ENCODE measurements around the gene SLC25A33.
"Not testable (repeated sequence)": the region's sequence is repeated elsewhere in the genome, so short reads cannot be mapped to it uniquely, and the experiment has no call there.

The SLC25A33 gene

DNA sequence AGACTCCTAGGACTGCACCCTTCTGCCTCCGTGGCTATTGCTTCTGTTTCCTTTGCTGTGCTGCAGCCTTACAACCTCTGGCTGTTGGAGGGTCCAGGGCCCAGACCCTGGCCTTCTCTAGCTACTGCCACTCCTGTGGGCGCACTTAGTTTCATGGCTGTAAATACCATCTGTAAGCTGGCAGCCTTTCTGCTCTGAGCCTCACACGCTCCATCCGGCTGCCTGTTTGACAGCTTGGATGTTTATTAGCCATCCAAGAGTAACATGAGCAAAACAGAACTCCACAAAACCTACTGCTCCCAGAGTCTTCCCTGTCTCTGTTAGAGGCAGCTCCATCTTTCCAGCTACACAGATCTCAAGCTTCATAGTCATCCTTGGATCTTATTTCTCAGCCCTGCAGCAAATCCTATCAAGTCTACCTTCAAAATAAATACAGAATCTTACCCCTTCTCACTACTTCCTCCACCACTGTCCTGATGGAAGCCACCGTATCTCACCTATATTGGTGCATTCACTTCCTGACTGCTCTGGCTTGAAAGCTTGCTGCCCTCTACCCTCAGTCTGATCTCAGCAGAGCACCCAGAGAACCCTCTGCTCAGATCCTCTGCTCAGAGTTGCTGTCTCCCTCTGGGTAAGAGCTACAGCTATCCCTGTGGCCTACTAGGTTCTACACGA, 19.1 kb downstream of the SLC25A33 start:
- H3K4me3 ChIP-seq (ENCODE audit: low read depth, low read length), result no peak overlapping the region
- no peaks in the 10 kb centered on the region for H3K27me3 ChIP-seq (ENCODE audit: insufficient read depth, low read depth, severe bottlenecking)
- no peak overlapping the region for H3K27ac ChIP-seq
- no peak for DNase-seq
- TF ChIP-seq, protein P1, sequence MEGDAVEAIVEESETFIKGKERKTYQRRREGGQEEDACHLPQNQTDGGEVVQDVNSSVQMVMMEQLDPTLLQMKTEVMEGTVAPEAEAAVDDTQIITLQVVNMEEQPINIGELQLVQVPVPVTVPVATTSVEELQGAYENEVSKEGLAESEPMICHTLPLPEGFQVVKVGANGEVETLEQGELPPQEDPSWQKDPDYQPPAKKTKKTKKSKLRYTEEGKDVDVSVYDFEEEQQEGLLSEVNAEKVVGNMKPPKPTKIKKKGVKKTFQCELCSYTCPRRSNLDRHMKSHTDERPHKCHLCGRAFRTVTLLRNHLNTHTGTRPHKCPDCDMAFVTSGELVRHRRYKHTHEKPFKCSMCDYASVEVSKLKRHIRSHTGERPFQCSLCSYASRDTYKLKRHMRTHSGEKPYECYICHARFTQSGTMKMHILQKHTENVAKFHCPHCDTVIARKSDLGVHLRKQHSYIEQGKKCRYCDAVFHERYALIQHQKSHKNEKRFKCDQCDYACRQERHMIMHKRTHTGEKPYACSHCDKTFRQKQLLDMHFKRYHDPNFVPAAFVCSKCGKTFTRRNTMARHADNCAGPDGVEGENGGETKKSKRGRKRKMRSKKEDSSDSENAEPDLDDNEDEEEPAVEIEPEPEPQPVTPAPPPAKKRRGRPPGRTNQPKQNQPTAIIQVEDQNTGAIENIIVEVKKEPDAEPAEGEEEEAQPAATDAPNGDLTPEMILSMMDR (IDR thresholded peaks at IDR 0.05; ENCODE audit: low read depth, low read length), result no peak
- H3K36me3 ChIP-seq, result peaks cover 35% of the 10 kb centered on the region
- no peaks in the 10 kb centered on the region for H3K9me3 ChIP-seq (ENCODE audit: severe bottlenecking)

DNA sequence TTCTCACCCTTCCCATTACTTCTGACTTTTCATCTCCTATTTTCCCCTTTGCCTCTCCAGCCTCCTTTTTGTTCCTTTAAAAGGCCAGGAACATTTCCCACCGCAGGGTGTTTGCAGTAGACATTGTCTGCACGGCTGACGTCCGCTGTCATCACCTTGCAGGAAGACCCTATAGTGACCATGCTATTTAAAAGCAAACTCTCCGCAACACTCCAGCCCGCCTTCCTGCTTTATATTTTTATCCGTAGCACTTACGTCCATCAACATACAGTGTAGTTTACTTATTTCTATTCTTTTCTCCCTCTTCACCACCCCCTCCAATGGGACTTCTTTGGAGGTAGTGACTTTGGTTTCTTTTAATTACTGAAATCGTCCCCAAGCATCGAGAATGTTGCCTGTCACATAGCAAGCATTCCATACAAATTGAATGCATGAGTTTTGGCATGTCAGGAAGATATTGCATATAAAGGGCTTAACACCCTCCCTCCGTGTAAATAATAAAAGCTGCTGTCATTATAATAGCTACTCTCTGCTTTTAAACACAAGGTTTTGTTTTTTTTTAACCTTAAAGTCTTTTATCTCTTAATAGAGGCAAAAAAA, 19.8 kb downstream of the SLC25A33 start:
- TF ChIP-seq, protein P1 (IDR thresholded peaks at IDR 0.05; ENCODE audit: low read depth, low read length), result no peak
- Histone ChIP-seq H3K36me3 (peaks cover 36% of the 10 kb centered on the region), H3K4me3 (ENCODE audit: low read depth, low read length) (no peak overlapping the region), H3K9me3 (ENCODE audit: severe bottlenecking) (no peaks in the 10 kb centered on the region), H3K27ac (no peak overlapping the region), H3K27me3 (ENCODE audit: insufficient read depth, low read depth, severe bottlenecking) (no peaks in the 10 kb centered on the region)
- DNase-seq, result no peak

DNA sequence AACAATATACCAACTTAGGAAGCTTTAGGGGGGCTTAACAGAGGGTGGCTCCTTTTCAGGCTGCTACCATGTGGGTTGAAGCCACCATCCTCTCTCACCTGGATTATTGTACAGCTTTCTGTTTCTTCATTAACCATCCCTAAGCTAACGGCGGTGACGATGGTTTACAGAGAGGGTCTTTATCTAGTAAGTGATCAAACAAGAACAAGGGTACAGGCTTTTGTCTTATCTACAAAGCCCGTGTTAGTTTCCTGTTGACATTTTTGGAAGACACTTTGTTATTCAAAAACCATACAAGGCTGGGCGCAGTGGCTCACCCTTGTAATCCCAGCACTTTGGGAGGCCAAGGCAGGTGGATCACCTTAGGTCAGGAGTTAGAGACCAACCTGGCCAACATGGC, 20.4 kb downstream of the SLC25A33 start:
- TF ChIP-seq, protein P1 (IDR thresholded peaks at IDR 0.05; ENCODE audit: low read depth, low read length), result no peak
- Histone ChIP-seq H3K36me3 (peaks cover 36% of the 10 kb centered on the region), H3K27me3 (ENCODE audit: insufficient read depth, low read depth, severe bottlenecking) (no peaks in the 10 kb centered on the region), H3K9me3 (ENCODE audit: severe bottlenecking) (no peaks in the 10 kb centered on the region), H3K4me3 (ENCODE audit: low read depth, low read length) (no peak overlapping the region), H3K27ac (no peak overlapping the region)
- no peak for DNase-seq

DNA sequence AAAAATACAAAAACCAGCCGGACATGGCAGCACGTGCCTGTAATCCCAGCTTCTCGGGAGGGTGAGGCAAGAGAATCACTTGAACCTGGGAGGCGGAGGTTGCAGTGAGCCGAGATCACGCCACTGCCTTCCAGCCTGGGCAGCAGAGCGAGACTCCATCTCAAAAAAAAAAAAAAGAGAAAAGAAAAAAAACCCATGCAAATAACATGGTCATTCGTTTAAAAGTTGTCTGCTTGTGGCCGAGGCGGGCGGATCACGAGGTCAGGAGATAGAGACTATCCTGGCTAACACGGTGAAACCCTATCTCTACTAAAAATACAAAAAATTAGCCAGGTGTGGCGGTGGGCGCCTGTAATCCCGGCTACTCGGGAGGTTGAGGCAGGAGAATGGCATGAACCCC, 20.8 kb downstream of the SLC25A33 start:
- H3K36me3 ChIP-seq, result peaks cover 36% of the 10 kb centered on the region

DNA sequence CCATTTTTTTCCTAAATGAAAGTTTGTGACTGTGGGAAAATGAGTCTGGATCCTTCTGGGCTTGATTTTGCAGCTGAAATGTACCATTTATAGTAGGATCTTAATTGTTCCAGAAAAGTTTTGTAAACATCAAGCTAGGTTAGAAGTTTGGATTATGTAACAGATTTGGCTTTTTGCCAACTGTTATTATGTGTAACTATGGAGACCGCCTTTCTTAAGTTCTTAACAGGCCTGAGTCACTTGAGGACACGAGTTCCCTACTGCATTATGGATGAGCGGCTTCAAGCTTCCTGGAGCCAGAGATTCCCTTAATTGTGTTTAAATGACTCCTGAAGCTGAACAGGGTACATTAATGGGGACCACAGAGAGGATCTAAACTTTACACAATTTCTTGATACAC, 22.2 kb downstream of the SLC25A33 start:
- TF ChIP-seq, protein P1 (IDR thresholded peaks at IDR 0.05; ENCODE audit: low read depth, low read length), result no peak
- Histone ChIP-seq H3K27ac (peak overlapping the region; percentile 32), H3K9me3 (ENCODE audit: severe bottlenecking) (no peaks in the 10 kb centered on the region), H3K27me3 (ENCODE audit: insufficient read depth, low read depth, severe bottlenecking) (no peaks in the 10 kb centered on the region), H3K36me3 (peaks cover 26% of the 10 kb centered on the region), H3K4me3 (ENCODE audit: low read depth, low read length) (no peak overlapping the region)
- DNase-seq, result peak; percentile 51

More for the DNA sequence above, 20.8 kb downstream of the SLC25A33 start:
- DNase-seq; H3K27ac ChIP-seq; H3K9me3 ChIP-seq (ENCODE audit: severe bottlenecking); H3K4me3 ChIP-seq (ENCODE audit: low read depth, low read length); H3K27me3 ChIP-seq (ENCODE audit: insufficient read depth, low read depth, severe bottlenecking): not testable (repeated sequence)

DNA sequence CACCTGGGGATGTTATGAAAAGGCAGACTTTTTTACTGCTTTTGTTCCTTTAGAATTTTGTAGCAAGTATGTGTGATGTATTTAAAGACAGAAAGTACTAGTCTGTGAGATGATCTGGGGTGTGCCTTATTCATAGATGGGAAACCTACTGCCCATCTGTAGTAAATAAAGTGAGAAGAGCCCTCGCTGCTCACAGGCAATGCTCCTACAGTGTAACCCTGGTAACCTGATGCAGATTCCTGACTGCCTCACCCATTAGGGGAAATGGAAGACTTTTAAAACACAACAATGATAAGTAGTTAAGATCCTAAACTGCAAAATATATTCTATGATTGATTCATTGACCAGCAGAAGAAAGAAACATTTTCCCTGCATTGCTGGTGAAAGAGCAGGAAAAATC, 30.0 kb downstream of the SLC25A33 start:
- no peak overlapping the region for H3K27ac ChIP-seq
- H3K36me3 ChIP-seq, result peaks cover 31% of the 10 kb centered on the region
- TF ChIP-seq, protein P1 (IDR thresholded peaks at IDR 0.05; ENCODE audit: low read depth, low read length), result no peak
- no peaks in the 10 kb centered on the region for H3K27me3 ChIP-seq (ENCODE audit: insufficient read depth, low read depth, severe bottlenecking)
- no peaks in the 10 kb centered on the region for H3K9me3 ChIP-seq (ENCODE audit: severe bottlenecking)
- H3K4me3 ChIP-seq (ENCODE audit: low read depth, low read length), result no peak overlapping the region
- DNase-seq, result no peak

DNA sequence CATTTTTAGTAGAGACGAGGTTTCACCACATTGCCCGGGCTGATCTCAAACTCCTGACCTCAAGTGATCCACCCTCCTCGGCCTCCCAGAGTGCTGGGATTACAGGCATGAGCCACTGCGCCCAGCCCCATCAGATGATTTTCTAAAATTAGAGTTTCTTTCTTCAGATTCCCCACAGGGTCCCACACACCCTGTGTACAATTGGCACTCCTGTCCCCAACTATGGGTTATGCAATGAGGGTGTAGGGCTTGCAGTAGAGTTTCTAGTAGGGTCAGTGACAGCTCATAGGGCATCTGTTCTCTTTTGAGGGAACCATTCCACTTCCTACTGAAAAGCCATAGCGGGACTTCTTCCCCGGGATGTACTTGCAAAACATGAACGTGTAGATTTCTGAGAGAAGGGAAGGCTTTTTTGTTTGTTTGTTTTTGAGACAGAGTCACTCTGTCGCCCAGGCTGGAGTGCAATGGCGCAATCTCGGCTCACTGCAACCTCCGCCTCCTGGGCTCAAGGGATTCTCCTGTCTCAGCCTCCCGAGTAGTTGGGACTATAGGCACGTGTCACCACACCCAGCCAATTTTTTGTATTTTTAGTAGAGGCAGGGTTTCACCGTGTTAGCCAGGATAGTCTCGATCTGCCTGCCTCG, 31.7 kb downstream of the SLC25A33 start:
- H3K27ac ChIP-seq; H3K4me3 ChIP-seq (ENCODE audit: low read depth, low read length); H3K9me3 ChIP-seq (ENCODE audit: severe bottlenecking); DNase-seq; H3K27me3 ChIP-seq (ENCODE audit: insufficient read depth, low read depth, severe bottlenecking): not testable (repeated sequence)
- H3K36me3 ChIP-seq, result peaks cover 37% of the 10 kb centered on the region

Data from WERI-Rb-1 (cell line).